GM12891 (cell line): ENCODE data around the gene MED13L.

Source experiments
- PAX5 ChIP-seq: IDR thresholded peaks from 2 replicates; pipeline ENCODE4 v1.6.1; 2011; ENCODE audit warnings: low read length, moderate library complexity, mild to moderate bottlenecking; ENCODE audit not compliant: insufficient read depth, severe bottlenecking
- POLR2A ChIP-seq: IDR thresholded peaks from 2 replicates; pipeline ENCODE4 v1.6.1; 2011; ENCODE audit warnings: low read depth, low read length, control low read depth
- POLR2AphosphoS5 ChIP-seq: IDR thresholded peaks from 2 replicates; pipeline ENCODE4 v1.6.1; 2011; ENCODE audit warnings: low read depth, low read length, control low read depth
- POU2F2 ChIP-seq: IDR thresholded peaks from 2 replicates; pipeline ENCODE4 v1.6.1; 2011; ENCODE audit warnings: low read depth, mild to moderate bottlenecking, control low read depth, low read length, moderate library complexity

DNA sequence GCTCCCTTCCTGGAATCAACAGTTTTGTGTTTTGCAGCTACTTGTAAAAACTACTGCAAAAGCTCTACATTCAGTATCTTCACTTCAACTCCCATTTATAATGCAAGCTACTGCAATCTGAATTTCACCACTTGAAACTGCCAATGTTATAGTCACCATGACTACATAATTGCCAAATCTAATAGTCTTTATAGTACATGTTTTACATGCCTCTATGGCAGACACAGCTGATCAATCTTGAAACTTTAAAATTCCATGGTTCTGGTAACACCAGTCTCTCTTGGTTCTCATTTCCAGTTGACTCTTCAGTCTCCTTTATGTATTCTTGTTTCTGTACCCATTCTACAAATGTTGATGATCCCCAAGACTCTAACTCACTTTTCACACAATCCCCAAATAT lies 185.9 kb downstream of the MED13L start:
- TF ChIP-seq POLR2AphosphoS5 (no peak), POLR2A (no peak), PAX5 (no peak), POU2F2 (no peak)
